Measurements from ENCODE around the gene KAT6B.

- no peak for TF ChIP-seq EZH2 (IDR thresholded peaks at IDR 0.05)
- no peak for TF ChIP-seq CTCF (IDR thresholded peaks at IDR 0.05)
- TF ChIP-seq EZH2phosphoT487 (IDR thresholded peaks at IDR 0.05), result no peak
Measured at GRCh38 chr10:74786126-74786525, 40.3 kb upstream of the KAT6B start.

Measured in neural progenitor cell (in vitro differentiated cells).